Measurements from ENCODE around the gene FAM78B.

FAM78B gene

GRCh38 chr1:166127003-166127402 is 39.8 kb downstream of the FAM78B start:
- DNase-seq (ENCODE audit: extremely low spot score, insufficient read length, low read depth) (no peak), FAIRE-seq (no peak)

- no peak for FAIRE-seq
These were observed 43.8 kb downstream of the FAM78B start for GRCh38 chr1:166122873-166123466.

DNA sequence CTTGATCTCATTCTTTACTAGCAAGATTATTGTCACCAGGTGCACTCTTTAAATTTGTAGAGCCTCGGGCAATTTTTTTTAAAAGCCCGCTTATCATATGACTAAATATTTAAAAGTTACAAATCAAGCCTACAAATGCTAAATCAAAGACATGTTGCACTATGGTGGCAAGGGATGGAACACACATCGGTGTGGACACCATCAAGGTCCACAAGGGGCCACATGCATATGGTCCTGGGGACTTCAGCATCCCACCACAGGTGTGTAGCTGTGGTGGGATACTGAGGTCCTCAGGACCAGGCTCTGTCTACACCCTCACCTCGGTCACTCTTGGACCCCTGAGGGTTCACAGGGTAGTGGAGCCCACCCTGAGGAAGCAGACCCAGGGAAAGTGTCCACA is 45.8 kb downstream of the FAM78B start:
- FAIRE-seq (no peak), DNase-seq (ENCODE audit: extremely low spot score, insufficient read length, low read depth) (no peak)

More at GRCh38 chr1:166122873-166123466, 43.8 kb downstream of the FAM78B start:
- no peak for DNase-seq (ENCODE audit: extremely low spot score, insufficient read length, low read depth)

DNA sequence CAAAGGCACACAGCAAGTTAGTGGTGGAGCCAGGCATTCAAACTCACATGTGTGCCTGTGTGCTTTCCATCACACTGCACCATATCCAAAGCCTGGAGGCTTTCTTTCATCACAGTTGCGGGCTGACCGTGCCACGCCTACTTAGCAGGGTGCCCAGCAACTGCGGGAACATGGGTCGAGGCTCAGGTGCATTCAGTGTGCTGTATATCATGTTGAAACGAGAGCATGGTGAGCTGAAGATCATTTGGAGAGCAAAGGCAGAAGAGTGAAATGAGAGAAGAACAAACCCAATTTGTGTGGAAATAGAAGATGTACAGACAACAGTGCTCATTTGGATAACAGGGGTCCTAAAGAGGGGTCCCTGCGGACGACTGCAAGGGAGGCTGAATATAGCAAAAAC is 46.5 kb downstream of the FAM78B start:
- FAIRE-seq (no peak), DNase-seq (ENCODE audit: extremely low spot score, insufficient read length, low read depth) (no peak)

- no peak for FAIRE-seq
- no peak for DNase-seq (ENCODE audit: extremely low spot score, insufficient read length, low read depth)
These were observed 47.3 kb downstream of the FAM78B start for GRCh38 chr1:166119471-166119965.

GRCh38 chr1:166117776-166118175 is 49.0 kb downstream of the FAM78B start:
- no peak for FAIRE-seq
- no peak for DNase-seq (ENCODE audit: extremely low spot score, insufficient read length, low read depth)

DNA sequence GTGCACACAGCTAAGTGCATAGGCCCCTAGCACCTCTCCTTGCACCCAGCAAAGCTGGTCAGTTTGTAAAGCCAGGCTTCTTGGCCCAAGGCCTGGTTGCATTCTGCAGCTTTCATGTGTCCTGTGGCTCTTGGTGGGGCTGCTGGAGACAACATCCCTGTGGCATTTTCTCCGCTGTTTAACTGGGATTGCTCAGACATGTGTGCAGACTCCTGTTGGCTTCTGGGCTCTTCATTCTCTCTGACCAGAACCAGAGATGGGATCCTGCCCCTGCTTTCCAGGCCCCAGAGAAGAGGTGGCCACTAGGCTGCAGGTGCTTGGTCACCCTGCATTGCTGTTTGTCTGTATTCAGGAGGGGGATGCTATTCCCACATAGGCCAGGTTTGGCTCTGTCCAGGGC is 50.8 kb downstream of the FAM78B start:
- FAIRE-seq: no peak
- DNase-seq (ENCODE audit: extremely low spot score, insufficient read length, low read depth): no peak

- FAIRE-seq: no peak
- DNase-seq (ENCODE audit: extremely low spot score, insufficient read length, low read depth): no peak
These were observed 52.4 kb downstream of the FAM78B start for GRCh38 chr1:166114419-166114818.

DNA sequence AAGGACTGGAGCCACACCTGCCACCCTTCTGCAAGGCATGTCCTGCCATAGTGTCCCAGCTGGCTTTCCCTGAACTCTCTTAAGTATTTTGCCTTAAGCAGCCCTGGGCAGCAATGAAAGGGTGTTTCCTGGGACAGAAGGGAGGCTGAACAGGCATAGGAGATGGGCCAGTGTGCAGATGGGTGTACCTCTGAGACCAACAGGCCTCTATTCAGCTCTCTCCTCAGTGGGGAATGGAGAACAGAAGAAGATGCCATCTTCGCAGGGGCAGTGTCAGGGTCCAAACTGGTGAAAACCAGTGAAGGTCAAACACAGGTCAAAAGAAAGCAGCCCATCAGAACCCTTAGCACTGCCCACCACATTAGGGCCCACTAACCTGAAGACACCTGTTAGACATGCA is 53.2 kb downstream of the FAM78B start:
- DNase-seq (ENCODE audit: extremely low spot score, insufficient read length, low read depth): no peak
- FAIRE-seq: no peak

GRCh38 chr1:166113031-166113430 is 53.8 kb downstream of the FAM78B start:
- FAIRE-seq (no peak), DNase-seq (ENCODE audit: extremely low spot score, insufficient read length, low read depth) (no peak)

- FAIRE-seq (no peak), DNase-seq (ENCODE audit: extremely low spot score, insufficient read length, low read depth) (no peak)
These were observed 54.4 kb downstream of the FAM78B start for GRCh38 chr1:166112425-166112824.

DNA sequence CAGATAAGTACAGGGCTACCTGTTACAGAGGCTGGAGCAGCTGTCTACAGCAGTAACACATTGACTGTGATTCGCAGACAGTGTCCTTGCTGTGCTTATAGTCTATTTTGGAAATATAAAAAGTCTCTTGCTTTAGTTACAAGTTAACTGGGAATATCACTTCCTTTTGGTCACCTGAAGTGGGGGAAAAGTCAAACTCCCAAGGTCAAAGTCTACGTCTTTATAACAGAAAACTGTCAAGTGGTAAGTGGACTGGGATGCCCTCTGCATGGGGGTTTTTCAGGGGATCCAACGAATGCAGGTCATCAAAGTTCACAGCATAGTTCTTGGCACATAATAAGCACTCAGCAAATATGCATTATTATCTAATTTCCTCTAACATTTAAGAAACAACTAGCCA is 55.4 kb downstream of the FAM78B start:
- FAIRE-seq (no peak), DNase-seq (ENCODE audit: extremely low spot score, insufficient read length, low read depth) (no peak)

DNA sequence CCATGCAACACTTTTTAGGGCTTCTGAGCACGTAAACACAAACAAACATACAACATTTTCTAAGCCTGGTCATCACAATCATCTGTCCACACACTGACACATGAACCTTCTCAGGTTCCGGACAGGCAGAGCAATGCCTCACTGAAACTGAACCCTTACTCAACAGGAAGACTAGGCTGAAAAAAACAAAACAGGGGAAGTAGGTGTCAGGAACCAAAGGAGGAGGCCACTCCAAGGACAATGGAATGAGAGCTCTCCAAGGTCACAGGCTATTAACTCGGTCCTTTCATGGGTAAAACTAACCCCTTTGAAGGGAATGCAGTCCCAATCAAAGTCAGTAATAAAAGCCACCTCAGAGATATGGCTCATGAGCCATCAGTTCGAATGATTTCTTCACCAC is 76.6 kb downstream of the FAM78B start:
- no peak for FAIRE-seq

DNA sequence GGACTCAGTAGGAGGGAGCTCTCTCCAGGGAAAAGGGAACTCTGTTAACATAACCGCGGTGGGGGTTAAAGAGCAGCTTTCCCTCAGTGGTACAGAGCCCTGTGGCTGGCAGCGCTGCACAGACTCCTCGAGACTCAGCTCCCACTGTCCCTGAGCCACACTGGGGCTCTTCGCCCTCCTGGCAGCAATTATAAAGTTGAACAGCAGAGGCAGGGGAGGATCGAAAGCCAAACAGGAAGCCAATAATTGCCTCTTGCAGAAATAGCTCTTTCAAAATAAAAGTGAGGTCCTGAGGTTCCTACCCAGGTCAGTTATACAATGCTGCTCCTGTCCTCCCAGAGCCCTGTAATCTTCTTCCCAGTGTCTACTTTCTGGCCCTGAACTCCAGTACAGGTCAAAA is 77.0 kb downstream of the FAM78B start:
- FAIRE-seq: no peak
- no peak for DNase-seq (ENCODE audit: extremely low spot score, insufficient read length, low read depth)

More for the DNA sequence above, 76.6 kb downstream of the FAM78B start:
- no peak for DNase-seq (ENCODE audit: extremely low spot score, insufficient read length, low read depth)

GRCh38 chr1:166088572-166088955 is 78.2 kb downstream of the FAM78B start:
- DNase-seq (ENCODE audit: extremely low spot score, insufficient read length, low read depth): no peak
- no peak for FAIRE-seq

- DNase-seq (ENCODE audit: extremely low spot score, insufficient read length, low read depth): no peak
- no peak for FAIRE-seq
These were observed 78.8 kb downstream of the FAM78B start for GRCh38 chr1:166087734-166088571.

- FAIRE-seq (no peak), DNase-seq (ENCODE audit: extremely low spot score, insufficient read length, low read depth) (no peak)
These were observed 80.5 kb downstream of the FAM78B start for GRCh38 chr1:166086113-166086883.

DNA sequence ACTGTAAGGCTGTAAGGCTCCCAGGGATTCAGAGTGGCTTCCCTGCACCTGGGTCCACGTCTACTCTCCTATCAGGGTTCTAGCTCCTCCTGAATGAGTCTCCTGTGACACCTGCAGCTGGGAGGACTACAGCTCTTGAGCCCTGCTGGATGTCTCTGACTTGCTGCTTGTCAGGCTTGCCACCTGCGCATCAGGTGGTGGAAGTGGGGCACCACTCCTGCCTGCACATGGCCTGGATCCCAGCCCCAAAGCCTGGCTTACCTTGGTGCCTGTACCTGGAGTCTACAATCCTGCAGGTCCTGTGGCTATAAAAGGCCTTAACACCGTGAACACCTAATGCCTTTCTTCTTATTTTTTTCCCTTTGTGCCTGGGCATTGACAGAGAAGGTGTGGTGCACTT is 82.2 kb downstream of the FAM78B start:
- FAIRE-seq: no peak
- no peak for DNase-seq (ENCODE audit: extremely low spot score, insufficient read length, low read depth)

DNA sequence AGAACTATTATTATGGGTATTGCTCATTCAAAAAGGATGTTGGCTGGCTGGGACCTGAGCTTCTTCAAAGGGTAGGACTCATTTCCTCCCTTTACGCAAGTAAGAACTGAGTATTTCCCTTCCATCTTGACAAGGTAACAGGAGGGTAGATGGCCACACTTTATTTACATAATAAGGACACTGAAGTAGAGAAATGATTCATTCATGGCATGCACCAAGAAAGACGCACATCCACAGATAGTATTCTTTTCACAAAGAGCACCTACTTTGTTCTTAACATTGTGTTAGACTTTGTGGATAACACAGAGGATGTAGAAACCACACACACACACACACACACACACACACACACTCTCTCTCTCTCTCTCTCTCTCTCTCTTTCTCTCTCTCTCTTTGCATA is 82.9 kb downstream of the FAM78B start:
- DNase-seq (ENCODE audit: extremely low spot score, insufficient read length, low read depth) (no peak), FAIRE-seq (no peak)

- FAIRE-seq: no peak
- no peak for DNase-seq (ENCODE audit: extremely low spot score, insufficient read length, low read depth)
These were observed 84.2 kb downstream of the FAM78B start for GRCh38 chr1:166082601-166083000.

Measured in GM18507 (cell line).